A549 treated with Hydrocortisone at 1 μM for 4 hours (cell line): ENCODE measurements around the gene LACRT. TPM values are rescaled to one million over a fixed set of nuclear protein-coding genes. Genes with fewer than 3 reads are reported as not detected.

ENCODE experiments used
- total RNA-seq: library from RNA; stranded (reverse); fragments of 200-300 nt; extraction: Qiagen RNA extraction; gene quantifications from 5 replicates; pipeline ENCODE4 v1.2.3, GENCODE V29; 2022

Gene LACRT
- total RNA-seq, result not detected in 5 replicates

GRCh38 chr12:54634795-54635194, at the start of gene LACRT:
Gene LACRT (minus strand): TSS chr12:54634895. CDS start chr12:54634841, 54 bp downstream.

GRCh38 chr12:54648265-54648664, 13.6 kb upstream of the LACRT start, which contains the start of gene DCD:
Gene DCD (minus strand): TSS chr12:54648365. CDS start chr12:54648303, 62 bp downstream.

DNA sequence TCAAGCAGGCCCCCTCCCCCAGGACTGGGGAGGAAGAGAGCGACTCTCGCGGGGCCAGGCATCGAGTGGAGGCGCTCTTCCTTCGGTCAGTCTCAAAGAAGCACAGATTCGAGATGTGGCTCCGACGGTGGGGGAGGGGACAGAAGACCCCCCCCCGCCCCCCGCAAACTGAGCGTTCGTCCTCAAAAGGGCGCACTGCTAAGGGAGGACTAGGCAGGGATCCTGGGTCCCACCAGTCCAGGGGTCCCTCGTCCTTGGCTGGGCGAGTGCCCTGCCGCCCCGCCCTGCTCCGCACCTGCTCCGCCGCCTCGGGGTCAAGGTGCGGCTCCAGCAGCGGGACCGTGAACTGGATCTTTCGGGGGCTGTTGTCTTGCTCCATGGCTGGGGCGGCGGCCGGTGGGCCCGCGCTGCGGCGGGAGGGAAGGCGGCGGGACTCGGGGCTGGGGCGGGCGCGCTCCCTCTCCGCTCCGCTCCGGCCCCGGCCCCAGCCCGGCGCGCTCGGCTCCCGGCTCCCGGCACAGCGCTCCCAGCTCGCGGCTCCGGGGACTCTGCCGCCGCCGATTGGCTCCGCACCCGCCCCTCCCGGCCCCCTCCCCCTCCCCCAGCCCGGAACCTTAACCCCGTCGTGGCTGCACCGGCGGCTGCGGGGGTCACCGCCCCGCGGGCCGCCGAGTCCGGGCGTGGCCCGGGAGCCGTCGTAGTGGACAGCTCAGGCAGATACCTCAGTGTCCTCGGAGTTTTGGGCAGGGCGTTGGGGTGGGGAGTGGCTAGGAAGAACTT, 46.4 kb downstream of the LACRT start, which contains the start of gene PPP1R1A:
PPP1R1A (minus strand) TSS at position 550 of the 780 bp plus-strand sequence; CDS start at position 379, 171 bp downstream.

Other genes starting within 250 kb of the LACRT start
- gene ITGA5, start 215.6 kb downstream of the LACRT start, total RNA-seq, result 213 to 334 TPM (median 292 TPM) in 5 replicates
- not detected in 5 replicates for gene GTSF1, start 161.3 kb downstream of the LACRT start, total RNA-seq
- not detected in 5 replicates for gene NCKAP1L, start 137.1 kb downstream of the LACRT start, total RNA-seq
- gene PDE1B, start 85.3 kb downstream of the LACRT start, total RNA-seq, result 0.03 to 0.10 TPM in 2 of 5 replicates, not detected in the others
- gene PPP1R1A, start 46.2 kb downstream of the LACRT start, total RNA-seq, result 0.07 to 0.33 TPM (median 0.13 TPM) in 5 replicates
- gene DCD, start 13.5 kb upstream of the LACRT start, total RNA-seq, result not detected in 5 replicates
- not detected in 5 replicates for gene MUCL1, start 219.6 kb upstream of the LACRT start, total RNA-seq